Omental fat pad (tissue), 4 donors: ENCODE measurements around the gene OLFML3. TPM values are rescaled to one million over a fixed set of nuclear protein-coding genes. Genes with fewer than 3 reads are reported as not detected.

Experiments
- ATAC-seq: fragments of 150-250 bp; one replicate; pipeline ENCODE4 v1.9.1; 2016; ENCODE audit warnings: mild to moderate bottlenecking, moderate library complexity; ENCODE audit not compliant: low FRiP score
- DNase-seq: peaks from one replicate; pipeline ENCODE4 v3.0.0-alpha.2; 2019; ENCODE audit warnings: low spot score
- CTCF ChIP-seq, 3 donors: fragments of 450-650 bp; IDR thresholded peaks; one replicate each; pipeline ENCODE4 v1.5.1; 2016 to 2017; ENCODE audit warnings: antibody characterized with exemption in 3 of 3, mild to moderate bottlenecking in 3 of 3, moderate library complexity in 2 of 3
- total RNA-seq, 4 donors: library from RNA; depleted of rRNA; stranded (reverse); fragments of >200 nt; gene quantifications; one replicate each; pipeline ENCODE4 v1.1.0, GENCODE V29; 2016

Gene OLFML3
- total RNA-seq, 4 donors from 2014 or later: 54.4 to 173 (median 90.6) TPM

- ATAC-seq (no peak), DNase-seq (no peak)
- TF ChIP-seq CTCF (IDR thresholded peaks at IDR 0.05): no peak
Observed at GRCh38 chr1:113991467-113991997, 12.3 kb downstream of the OLFML3 start.

- DNase-seq (no peak), ATAC-seq (no peak)
- no peak for TF ChIP-seq CTCF (IDR thresholded peaks at IDR 0.05)
Observed at GRCh38 chr1:113993072-113993471, 13.8 kb downstream of the OLFML3 start.

- no peak for TF ChIP-seq CTCF (IDR thresholded peaks at IDR 0.05)
- no peak for ATAC-seq
- no peak for DNase-seq
Observed at GRCh38 chr1:113993766-113994165, 14.5 kb downstream of the OLFML3 start.

GRCh38 chr1:113995382-113995781 is 16.1 kb downstream of the OLFML3 start:
- TF ChIP-seq CTCF (IDR thresholded peaks at IDR 0.05): no peak
- no peak for ATAC-seq
- DNase-seq: no peak

- no peak for DNase-seq
- TF ChIP-seq CTCF (IDR thresholded peaks at IDR 0.05): no peak
- ATAC-seq: no peak
Observed at GRCh38 chr1:113998361-113998760, 19.1 kb downstream of the OLFML3 start.

GRCh38 chr1:113999233-113999632 is 20.0 kb downstream of the OLFML3 start:
- ATAC-seq (no peak), DNase-seq (no peak)
- TF ChIP-seq CTCF (IDR thresholded peaks at IDR 0.05): no peak

GRCh38 chr1:113999799-114000198 is 20.5 kb downstream of the OLFML3 start:
- DNase-seq (no peak), ATAC-seq (no peak)
- TF ChIP-seq CTCF (IDR thresholded peaks at IDR 0.05): no peak
